HCT116 (cell line): Measurements from ENCODE around the gene PRKCZ.

Source experiments
- CTCF ChIP-seq, 3 experiments: fragments of 200-600 bp in 1 of 3; sonication (generic) in 1 of 3; IDR thresholded peaks in 2 of 3; conservative IDR thresholded peaks in 1 of 3; 2 replicates each; pipeline ENCODE4 v1.5.1; 2012 to 2017; ENCODE audit warnings: low read depth in 2 of 3, low read length in 2 of 3, antibody characterized with exemption in 1 of 3, borderline replicate concordance in 1 of 3, control low read depth in 1 of 3, mild to moderate bottlenecking in 1 of 3, mixed read lengths in 1 of 3, mixed run types in 1 of 3, moderate library complexity in 1 of 3; ENCODE audit not compliant: insufficient read depth in 1 of 3
- ELF1 ChIP-seq: IDR thresholded peaks from 2 replicates; pipeline ENCODE4 v1.6.1; 2012; ENCODE audit warnings: low read depth, borderline replicate concordance
- EZH2phosphoT487 ChIP-seq: fragments of 200-600 bp; IDR thresholded peaks from 2 replicates; pipeline ENCODE4 v1.6.1; 2018; ENCODE audit warnings: antibody characterized with exemption, borderline replicate concordance
- MAX ChIP-seq: IDR thresholded peaks from 2 replicates; pipeline ENCODE4 v1.6.1; 2012
- POLR2A ChIP-seq: IDR thresholded peaks from 2 replicates; pipeline ENCODE4 v1.7.0; 2011; ENCODE audit warnings: borderline replicate concordance; ENCODE audit not compliant: insufficient read depth, insufficient read length; ENCODE audit errors: extremely low read depth
- POLR2AphosphoS5 ChIP-seq: IDR thresholded peaks from 2 replicates; pipeline ENCODE4 v1.6.1; 2011; ENCODE audit warnings: mild to moderate bottlenecking, low read depth, low read length, moderate library complexity
- RAD21 ChIP-seq: IDR thresholded peaks from 2 replicates; pipeline ENCODE4 v1.6.1; 2012; ENCODE audit warnings: low read depth, mild to moderate bottlenecking

GRCh38 chr1:2175055-2175414 lies 124.8 kb downstream of the PRKCZ start:
- TF ChIP-seq CTCF (IDR thresholded peaks at IDR 0.05 in 2 of 3, conservative IDR thresholded peaks at IDR 0.05 in 1 of 3; ENCODE audit: borderline replicate concordance in 1 of 3, insufficient read depth in 1 of 3, low read depth in 2 of 3, low read length in 2 of 3) = no peak
- no peak for TF ChIP-seq EZH2phosphoT487
- no peak for TF ChIP-seq MAX
- no peak for TF ChIP-seq POLR2AphosphoS5
- no peak for TF ChIP-seq POLR2A
- TF ChIP-seq RAD21 = no peak
- TF ChIP-seq ELF1 = no peak
